GM10248 (cell line): ENCODE results near the gene CCDC92.

Experiments used
- CTCF ChIA-PET: fragments of 300-600 bp; sonication (Branson Sonifier 250); formaldehyde crosslinking; extraction: SDS; loops from one replicate; lab custom pipeline; 2021; ENCODE audit warnings: antibody characterized with exemption; lab: Yijun Ruan, JAX
- POLR2A ChIA-PET: fragments of 350-650 bp; sonication (Branson Sonifier 250); formaldehyde crosslinking; extraction: SDS; loops from one replicate; lab custom pipeline; 2020; ENCODE audit warnings: antibody characterized with exemption; lab: Yijun Ruan, JAX
- DNase-seq: peaks from one replicate; pipeline ENCODE4 v3.0.0; 2012; ENCODE audit errors: extremely low spot score
- TF ChIP-seq, protein P1 (sequence below): IDR thresholded peaks from 2 replicates; pipeline ENCODE4 v1.5.1; 2012; ENCODE audit warnings: mild to moderate bottlenecking, low read depth; ENCODE audit errors: extremely low read depth, missing control alignments, control extremely low read depth

CCDC92 gene

DNA sequence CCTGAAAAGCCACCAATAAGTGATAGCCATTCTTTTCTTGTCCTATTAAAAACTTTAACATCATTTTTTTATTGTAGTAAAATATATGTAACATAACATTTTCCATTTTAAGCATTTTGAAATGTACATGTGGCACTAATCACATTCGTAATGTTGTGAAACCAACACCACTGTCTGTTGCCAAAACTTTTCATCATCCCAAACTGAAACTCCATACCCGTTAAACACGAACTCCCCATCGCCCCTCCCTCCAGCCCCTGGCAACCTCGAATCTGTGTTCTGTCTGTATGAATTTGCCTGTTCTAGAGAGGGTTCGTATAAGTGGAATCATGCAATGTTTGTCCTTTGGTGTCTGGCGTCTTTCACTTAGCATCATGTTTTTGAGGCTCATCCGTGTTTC, 75.9 kb downstream of the CCDC92 start:
- ChIA-PET POLR2A (no interaction called here), CTCF (no interaction called here)
- TF ChIP-seq, protein P1, sequence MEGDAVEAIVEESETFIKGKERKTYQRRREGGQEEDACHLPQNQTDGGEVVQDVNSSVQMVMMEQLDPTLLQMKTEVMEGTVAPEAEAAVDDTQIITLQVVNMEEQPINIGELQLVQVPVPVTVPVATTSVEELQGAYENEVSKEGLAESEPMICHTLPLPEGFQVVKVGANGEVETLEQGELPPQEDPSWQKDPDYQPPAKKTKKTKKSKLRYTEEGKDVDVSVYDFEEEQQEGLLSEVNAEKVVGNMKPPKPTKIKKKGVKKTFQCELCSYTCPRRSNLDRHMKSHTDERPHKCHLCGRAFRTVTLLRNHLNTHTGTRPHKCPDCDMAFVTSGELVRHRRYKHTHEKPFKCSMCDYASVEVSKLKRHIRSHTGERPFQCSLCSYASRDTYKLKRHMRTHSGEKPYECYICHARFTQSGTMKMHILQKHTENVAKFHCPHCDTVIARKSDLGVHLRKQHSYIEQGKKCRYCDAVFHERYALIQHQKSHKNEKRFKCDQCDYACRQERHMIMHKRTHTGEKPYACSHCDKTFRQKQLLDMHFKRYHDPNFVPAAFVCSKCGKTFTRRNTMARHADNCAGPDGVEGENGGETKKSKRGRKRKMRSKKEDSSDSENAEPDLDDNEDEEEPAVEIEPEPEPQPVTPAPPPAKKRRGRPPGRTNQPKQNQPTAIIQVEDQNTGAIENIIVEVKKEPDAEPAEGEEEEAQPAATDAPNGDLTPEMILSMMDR, result no peak
- no peak for DNase-seq

GRCh38 chr12:123895451-123895850, 77.2 kb downstream of the CCDC92 start:
- no peak for DNase-seq
- POLR2A ChIA-PET, result no interaction called here
- TF ChIP-seq, protein P1, result no peak
- CTCF ChIA-PET, result no interaction called here

DNA sequence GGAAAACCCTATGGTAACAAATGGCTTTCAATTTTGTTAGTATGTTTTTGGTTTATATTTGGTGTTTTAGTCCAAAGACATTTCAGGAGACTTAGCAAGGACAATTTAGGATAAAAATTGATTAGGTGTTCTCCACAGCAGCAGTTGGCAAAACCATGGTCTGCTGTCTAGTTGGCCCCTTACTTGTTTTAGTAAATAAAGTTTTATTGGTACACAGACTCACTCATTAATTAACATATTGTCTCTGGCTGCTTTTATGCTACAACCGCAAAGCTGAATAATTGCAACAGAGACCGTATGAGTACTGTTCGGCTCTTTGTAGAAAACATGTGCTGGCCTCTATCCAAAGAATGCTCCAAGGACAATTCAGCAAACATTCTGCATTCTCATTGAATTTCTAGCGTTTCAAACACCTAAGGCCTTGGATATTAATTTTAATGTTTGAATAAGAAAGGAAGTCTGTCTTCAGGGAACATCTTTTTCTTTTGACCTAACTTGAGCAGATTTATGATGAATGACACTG, 77.7 kb downstream of the CCDC92 start:
- ChIA-PET CTCF (no interaction called here), POLR2A (no interaction called here)
- TF ChIP-seq, protein P1, result no peak
- no peak for DNase-seq

- DNase-seq, result no peak
- CTCF ChIA-PET, result no interaction called here
- POLR2A ChIA-PET, result no interaction called here
- TF ChIP-seq, protein P1, result no peak
These were observed 79.4 kb downstream of the CCDC92 start for GRCh38 chr12:123893276-123893675.

GRCh38 chr12:123892853-123893252, 79.8 kb downstream of the CCDC92 start:
- no peak for DNase-seq
- TF ChIP-seq, protein P1, result no peak
- ChIA-PET POLR2A (no interaction called here), CTCF (no interaction called here)

- DNase-seq, result no peak
- POLR2A ChIA-PET, result no interaction called here
- TF ChIP-seq, protein P1, result no peak
- CTCF ChIA-PET, result no interaction called here
These were observed 80.5 kb downstream of the CCDC92 start for GRCh38 chr12:123892180-123892559.
